NCI-H2196 treated with DMSO at 0.1 percent for 48 hours (cell line): Measurements from ENCODE around the gene C6orf141.
"Not testable (repeated sequence)": the region's sequence is repeated elsewhere in the genome, so short reads cannot be mapped to it uniquely, and the experiment has no call there.

ENCODE experiments used
- DNase-seq: peaks from one replicate; lab custom pipeline; 2025; ENCODE audit not compliant: unreplicated experiment; lab: John Stamatoyannopoulos, UW

The C6orf141 gene

GRCh38 chr6:49565855-49566254, 15.4 kb downstream of the C6orf141 start:
- no peak for DNase-seq

- no peak for DNase-seq
These were observed 20.1 kb downstream of the C6orf141 start for GRCh38 chr6:49570474-49571079.

DNA sequence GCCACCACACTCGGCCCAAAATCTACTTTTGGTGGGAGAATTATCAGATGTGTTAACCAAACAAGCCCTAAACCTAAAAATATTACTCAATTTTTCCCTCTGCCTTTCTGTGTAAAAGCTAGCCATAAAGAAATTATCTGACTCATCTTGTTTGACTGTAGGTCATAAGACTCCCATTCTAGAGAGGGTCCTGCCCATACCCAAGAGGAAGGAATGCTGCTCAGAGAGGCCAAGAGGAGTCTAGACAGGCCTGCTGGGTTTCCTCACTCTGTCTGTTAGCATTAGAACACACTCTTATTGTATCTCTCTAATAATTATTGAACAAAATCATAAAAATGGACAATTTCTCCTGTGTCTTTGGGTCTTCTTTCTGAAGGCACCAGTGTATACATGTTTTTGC, 26.1 kb downstream of the C6orf141 start:
- DNase-seq: no peak

DNA sequence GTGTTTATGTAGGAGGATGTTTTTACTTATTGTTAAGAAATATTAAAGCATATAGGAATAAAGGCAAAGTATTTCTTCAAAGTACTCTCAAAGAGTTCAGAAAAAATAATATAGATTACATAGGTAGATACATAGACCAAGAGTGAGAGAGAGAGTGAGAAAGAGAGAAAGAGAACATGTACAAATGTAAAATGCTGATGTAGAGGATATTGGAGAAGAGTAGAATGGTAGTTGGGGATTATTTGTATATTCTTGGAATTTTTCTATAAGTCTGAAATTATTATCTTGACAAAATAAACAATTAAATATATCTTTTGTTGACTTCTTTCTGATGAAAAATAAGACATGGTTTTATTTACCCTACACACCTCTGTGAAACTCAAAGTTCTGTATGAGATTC, 29.2 kb downstream of the C6orf141 start:
- no peak for DNase-seq

- no peak for DNase-seq
These were observed 32.1 kb downstream of the C6orf141 start for GRCh38 chr6:49582529-49582928.

- DNase-seq: not testable (repeated sequence)
These were observed 36.8 kb downstream of the C6orf141 start for GRCh38 chr6:49587262-49587661.
